Stimulated activated CD8-positive, alpha-beta memory T cell treated with anti-CD3 and anti-CD28 coated beads, Interleukin-7, amount 100 ng/mL, for 1 hour (primary cell): ENCODE data around the gene TSPY10.
"Not testable (repeated sequence)": the region's sequence is repeated elsewhere in the genome, so short reads cannot be mapped to it uniquely, and the experiment has no call there.

Experiments used
- DNase-seq, 2 donors: peaks; one replicate each; pipeline ENCODE4 v3.0.0-alpha.2; 2020; ENCODE audit warnings: low read depth in 2 of 2

TSPY10 gene, protein sequence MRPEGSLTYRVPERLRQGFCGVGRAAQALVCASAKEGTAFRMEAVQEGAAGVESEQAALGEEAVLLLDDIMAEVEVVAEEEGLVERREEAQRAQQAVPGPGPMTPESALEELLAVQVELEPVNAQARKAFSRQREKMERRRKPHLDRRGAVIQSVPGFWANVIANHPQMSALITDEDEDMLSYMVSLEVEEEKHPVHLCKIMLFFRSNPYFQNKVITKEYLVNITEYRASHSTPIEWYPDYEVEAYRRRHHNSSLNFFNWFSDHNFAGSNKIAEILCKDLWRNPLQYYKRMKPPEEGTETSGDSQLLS

DNA sequence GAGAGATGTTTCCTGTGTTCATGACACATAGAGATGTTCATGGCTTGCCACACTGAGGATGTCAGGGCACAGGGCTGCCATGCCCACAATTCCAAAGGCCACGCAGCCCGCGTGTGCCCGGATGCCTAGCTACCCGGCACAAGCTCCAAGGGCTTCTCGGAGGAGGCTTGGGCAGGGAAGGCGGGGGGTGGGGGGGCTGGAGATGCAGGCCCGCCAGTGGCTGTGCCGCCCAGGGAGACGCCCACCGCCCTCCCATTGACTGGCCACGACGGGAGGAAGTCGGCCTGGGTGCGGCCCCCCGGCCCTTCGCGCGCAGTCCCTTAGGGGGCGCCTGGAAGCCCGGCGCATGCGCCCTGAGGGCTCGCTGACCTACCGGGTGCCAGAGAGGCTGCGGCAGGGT is at the start of gene TSPY10:
Gene TSPY10, plus strand, starts transcription at position 301 of the 400 bp plus-strand sequence. Its CDS starts 46 bp downstream, at position 347.
- DNase-seq, result not testable (repeated sequence)

DNA sequence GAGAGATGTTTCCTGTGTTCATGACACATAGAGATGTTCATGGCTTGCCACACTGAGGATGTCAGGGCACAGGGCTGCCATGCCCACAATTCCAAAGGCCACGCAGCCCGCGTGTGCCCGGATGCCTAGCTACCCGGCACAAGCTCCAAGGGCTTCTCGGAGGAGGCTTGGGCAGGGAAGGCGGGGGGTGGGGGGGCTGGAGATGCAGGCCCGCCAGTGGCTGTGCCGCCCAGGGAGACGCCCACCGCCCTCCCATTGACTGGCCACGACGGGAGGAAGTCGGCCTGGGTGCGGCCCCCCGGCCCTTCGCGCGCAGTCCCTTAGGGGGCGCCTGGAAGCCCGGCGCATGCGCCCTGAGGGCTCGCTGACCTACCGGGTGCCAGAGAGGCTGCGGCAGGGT is 40.7 kb upstream of the TSPY10 start, which contains the start of gene TSPY9:
Gene TSPY9, plus strand, starts transcription at position 301 of the 400 bp plus-strand sequence. Its CDS starts 46 bp downstream, at position 347.
- not testable (repeated sequence) for DNase-seq

DNA sequence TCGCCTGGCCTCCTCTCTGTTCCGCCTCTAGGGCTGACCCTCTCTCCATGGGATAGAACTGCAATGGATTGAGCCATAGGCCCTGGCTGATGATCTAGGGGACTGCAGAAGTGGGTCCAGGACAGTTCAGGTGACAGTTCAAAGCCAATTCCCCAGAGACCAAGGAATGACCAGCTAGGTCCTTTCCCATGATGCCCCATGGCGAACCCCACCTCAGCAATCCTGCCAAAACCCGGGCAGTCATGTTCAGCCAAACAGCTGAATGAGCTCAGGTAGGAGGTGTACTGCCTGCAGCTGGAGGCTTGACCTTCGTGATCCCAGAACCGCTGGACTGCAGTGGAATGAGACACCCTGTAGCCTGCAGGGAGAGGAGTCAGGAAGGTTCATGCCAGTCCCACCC is 23.3 kb upstream of the TSPY10 start:
- DNase-seq, result not testable (repeated sequence)

DNA sequence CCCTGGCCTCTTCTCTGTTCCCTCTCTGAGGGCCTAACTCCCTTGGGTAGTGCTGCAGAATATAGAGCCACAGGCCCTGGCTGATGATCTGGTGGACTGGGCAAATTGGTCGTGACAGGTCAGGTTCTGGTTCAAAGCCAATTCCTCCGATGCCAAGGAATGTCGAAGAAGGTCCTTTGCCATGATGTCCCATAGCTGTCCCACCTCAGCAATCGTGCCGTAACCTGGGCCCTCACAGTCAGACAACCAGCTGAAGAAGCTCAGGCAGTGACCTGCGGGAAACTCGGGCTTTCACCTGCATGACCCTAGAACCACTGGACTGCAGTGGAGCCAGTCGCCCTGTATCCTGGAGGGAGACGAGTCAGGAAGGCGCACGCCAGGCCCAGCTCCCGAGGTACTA is 11.4 kb upstream of the TSPY10 start:
- DNase-seq, result not testable (repeated sequence)
